Pancreas (tissue), 10 donors: Measurements from ENCODE around the gene HTD2. TPM values are rescaled to one million over a fixed set of nuclear protein-coding genes. Genes with fewer than 3 reads are reported as not detected.
"Not testable (repeated sequence)": the region's sequence is repeated elsewhere in the genome, so short reads cannot be mapped to it uniquely, and the experiment has no call there.

ENCODE experiments used
- ATAC-seq, 4 donors: fragments of 200-7000 bp; cut with Tn5 transposase; one replicate each; pipeline versions ENCODE4 v1.8.0 to v1.9.1; 2020; ENCODE audit warnings: mild to moderate bottlenecking in 4 of 4, moderate library complexity in 4 of 4
- DNase-seq, 6 donors: peaks; one replicate each; pipeline ENCODE4 v3.0.0-alpha.2; 2020
- FAIRE-seq: peaks from 2 replicates; lab custom pipeline; 2012; peaks lifted over from hg19 to GRCh38; lab: Jason Lieb, UNC
- H3K27ac ChIP-seq, 4 donors: fragments of 200-600 bp; sonication (generic); 1 replicate in 3 of 4; 2 replicates in 1 of 4; pipeline versions ENCODE4 v1.5.0 to v1.8.0; 2020
- H3K27me3 ChIP-seq, 4 donors: fragments of 200-600 bp; one replicate each; pipeline ENCODE4 v1.8.0; 2021
- H3K36me3 ChIP-seq, 3 donors: fragments of 200-600 bp; sonication (generic) in 1 of 3; one replicate each; pipeline versions ENCODE4 v1.5.0 to v1.8.0; 2020 to 2021
- H3K4me1 ChIP-seq, 3 donors: fragments of 200-600 bp; one replicate each; pipeline ENCODE4 v1.8.0; 2021
- H3K4me3 ChIP-seq, 4 donors: fragments of 200-600 bp; sonication (generic) in 2 of 4; one replicate each; pipeline versions ENCODE4 v1.5.0 to v1.8.0; 2020 to 2021
- H3K9me3 ChIP-seq, 4 donors: fragments of 200-600 bp; one replicate each; pipeline ENCODE4 v1.8.0; 2021
- CTCF ChIP-seq, 4 donors: fragments of 200-600 bp; sonication (generic) in 3 of 4; IDR thresholded peaks; one replicate each; pipeline versions ENCODE4 v1.5.0 to v1.8.0; 2021; ENCODE audit warnings: antibody characterized with exemption in 4 of 4
- WGBS, 2 donors: extraction: QIAGEN DNeasy Blood & Tissue Kit; methylation state at CpG; one replicate each; pipeline ENCODE4 v1.1.7; 2013; 5-methylcytosine and 5-hydroxymethylcytosine counted together
- intact Hi-C, 3 donors: fragments of 100-400 bp; cut with DNase I; formaldehyde crosslinking; loops; one replicate each; pipeline versions ENCODE4 v1.11.1 to v1.14.2; 2022
- polyA plus RNA-seq, 2 donors: library from polyadenylated mRNA; stranded (reverse); fragments of 200-250 nt; gene quantifications; one replicate each; pipeline ENCODE4 v1.2.3, GENCODE V29; 2013
- total RNA-seq, 6 donors: library from RNA; stranded (reverse); fragmentation: NEBNext Ultra II Directional in 4 of 6; extraction: Animal tissue kit (Norgen Biotek cat#: 25700) in 4 of 6; gene quantifications; one replicate each; pipeline versions ENCODE4 v1.2.1 to v1.2.4, GENCODE V29; 2021 to 2023
- donor health status: healthy with polysubstance abuse.
- donor health status: DM: no; HTN: no; CAD: no; lungs with moderate emphysema.
- donor health status: DM: no; HTN: no; CAD: no.
- donor health status: control.
- donor health status: control.
- donor health status: Bipolar disorder and iron deficiency.
- donor health status: DM: yes; HTN: yes; CAD: no.
- donor health status: DM: no; HTN: no; CAD: no.
- donor health status: DM: no; HTN: no; CAD: no.
- donor health status: DM: yes; HTN: yes; CAD: no.

Gene HTD2
- total and polyA plus RNA-seq, 8 donors, result 0.68 to 5.5 (median 3.5) TPM

- no peak for ATAC-seq
- no peak for DNase-seq
Measured at GRCh38 chr3:58285334-58285733, 21.0 kb upstream of the HTD2 start.

DNA sequence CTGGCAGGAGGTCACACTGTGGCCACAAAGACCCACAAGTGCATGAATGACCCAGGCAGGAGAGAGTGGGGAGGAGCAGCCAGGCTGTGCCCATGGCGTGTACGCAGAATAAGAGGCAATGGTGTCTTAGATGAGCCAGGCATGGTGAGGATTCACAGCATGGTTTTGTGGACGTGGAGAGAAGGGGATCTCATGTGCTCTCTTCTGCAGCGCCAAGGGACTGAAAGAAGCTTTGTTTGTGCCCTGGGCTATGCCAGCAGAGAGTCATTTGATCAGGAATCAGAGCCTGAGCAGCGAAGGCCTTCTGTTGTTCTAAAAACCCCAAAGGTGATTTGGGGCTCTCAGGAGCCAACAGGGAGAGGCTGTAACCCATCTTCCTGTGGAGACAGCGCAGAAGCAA lies 19.0 kb upstream of the HTD2 start:
- Histone ChIP-seq H3K27ac (no peak overlapping the region), H3K27me3 (no peaks in the 10 kb centered on the region), H3K9me3 (no peaks in the 10 kb centered on the region), H3K4me1 (no peaks in the 10 kb centered on the region), H3K36me3 (no peaks in the 10 kb centered on the region), H3K4me3 (no peak overlapping the region)
- DNase-seq (no peak), ATAC-seq (no peak), FAIRE-seq (no peak)
- WGBS, 2 donors, result 91 to 95% methylated on average over 6 of the region's 6 CpGs
- intact Hi-C loops, result no loop called here
- TF ChIP-seq CTCF (IDR thresholded peaks at IDR 0.05), result no peak

More at GRCh38 chr3:58285334-58285733, 21.0 kb upstream of the HTD2 start:
- intact Hi-C loops, result no loop called here
- Histone ChIP-seq H3K4me1 (no peaks in the 10 kb centered on the region), H3K27ac (no peak overlapping the region), H3K9me3 (no peaks in the 10 kb centered on the region), H3K36me3 (no peaks in the 10 kb centered on the region), H3K27me3 (no peaks in the 10 kb centered on the region), H3K4me3 (no peak overlapping the region)
- FAIRE-seq, result no peak
- 73 to 75% methylated on average over 7 of the region's 7 CpGs for WGBS, 2 donors
- TF ChIP-seq CTCF (IDR thresholded peaks at IDR 0.05), result no peak

GRCh38 chr3:58288011-58288728 lies 18.1 kb upstream of the HTD2 start:
- 87 to 88% methylated on average over 4 of the region's 4 CpGs for WGBS, 2 donors
- Histone ChIP-seq H3K4me3 (no peak overlapping the region), H3K27ac (no peak overlapping the region), H3K27me3 (no peaks in the 10 kb centered on the region), H3K4me1 (no peaks in the 10 kb centered on the region), H3K36me3 (no peaks in the 10 kb centered on the region), H3K9me3 (no peaks in the 10 kb centered on the region)
- ATAC-seq (no peak), DNase-seq (no peak), FAIRE-seq (no peak)
- TF ChIP-seq CTCF (IDR thresholded peaks at IDR 0.05), result no peak
- intact Hi-C loops, result no loop called here

DNA sequence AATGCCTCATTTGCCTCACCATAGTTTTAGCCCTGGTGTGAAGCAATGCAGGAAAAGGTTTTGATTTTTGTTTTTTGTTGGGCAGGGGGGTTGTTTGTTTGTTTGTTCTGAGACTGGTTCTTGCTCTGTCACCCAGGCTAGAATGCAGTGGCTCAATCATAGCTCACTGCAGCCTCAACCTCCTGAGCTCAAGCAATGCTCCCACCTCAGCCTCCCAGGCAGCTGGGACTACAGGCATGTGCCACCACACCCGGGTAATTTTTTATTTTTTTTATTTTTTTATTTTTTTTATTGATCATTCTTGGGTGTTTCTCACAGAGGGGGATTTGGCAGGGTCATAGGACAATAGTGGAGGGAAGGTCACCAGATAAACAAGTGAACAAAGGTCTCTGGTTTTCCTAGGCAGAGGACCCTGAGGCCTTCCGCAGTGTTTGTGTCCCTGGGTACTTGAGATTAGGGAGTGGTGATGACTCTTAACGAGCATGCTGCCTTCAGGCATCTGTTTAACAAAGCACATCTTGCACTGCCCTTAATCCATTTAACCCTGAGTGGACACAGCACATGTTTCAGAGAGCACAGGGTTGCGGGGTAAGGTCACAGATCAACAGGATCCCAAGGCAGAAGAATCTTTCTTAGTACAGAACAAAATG lies 17.2 kb upstream of the HTD2 start:
- DNase-seq, H3K4me1 ChIP-seq, H3K27me3 ChIP-seq, ATAC-seq, H3K27ac ChIP-seq, H3K9me3 ChIP-seq, H3K36me3 ChIP-seq, FAIRE-seq, H3K4me3 ChIP-seq, intact Hi-C loops: not testable (repeated sequence)
- 90 to 94% methylated on average over 3 of the region's 4 CpGs for WGBS, 2 donors

DNA sequence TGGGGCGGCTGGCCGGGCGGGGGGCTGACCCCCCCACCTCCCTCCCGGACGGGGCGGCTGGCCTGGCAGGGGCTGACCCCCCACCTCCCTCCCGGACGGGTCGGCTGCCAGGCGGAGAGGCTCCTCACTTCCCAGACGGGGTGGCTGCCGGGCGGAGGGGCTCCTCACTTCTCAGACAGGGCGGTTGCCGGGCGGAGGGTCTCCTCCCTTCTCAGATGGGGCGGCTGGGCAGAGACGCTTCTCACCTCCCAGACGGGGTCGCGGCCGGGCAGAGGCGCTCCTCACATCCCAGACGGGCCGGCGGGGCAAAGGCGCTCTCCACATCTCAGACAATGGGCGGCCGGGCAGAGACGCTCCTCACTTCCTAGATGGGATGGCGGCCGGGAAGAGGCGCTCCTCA lies 15.9 kb upstream of the HTD2 start:
- 98 to 99% methylated on average over 12 to 30 of the region's 33 CpGs for WGBS, 2 donors
- not testable (repeated sequence) for H3K27me3 ChIP-seq, H3K9me3 ChIP-seq, H3K4me3 ChIP-seq, ATAC-seq, H3K36me3 ChIP-seq, H3K27ac ChIP-seq, H3K4me1 ChIP-seq, FAIRE-seq, DNase-seq
- intact Hi-C loops, result loop anchor here in 1 of 3 donors (10.0 kb wide), 1 partner anchor 106 kb away; no protein-coding TSS in a partner anchor
